ENCODE data around the gene OSBPL1A. TPM values are rescaled to one million over a fixed set of nuclear protein-coding genes. Genes with fewer than 3 reads are reported as not detected.

OSBPL1A gene
- total and polyA plus RNA-seq, 10 of the 15 experiments (the other 5 are each of a cell fraction or from before 2014, with no cell fraction given), result 0.02 to 0.83 (median 0.11) TPM; not detected in 6

GRCh38 chr18:24228667-24229041 is 169.0 kb downstream of the OSBPL1A start (continued):
- TF ChIP-seq ZNF592 (IDR thresholded peaks at IDR 0.05), result no peak
- TF ChIP-seq MXI1 (IDR thresholded peaks at IDR 0.05; ENCODE audit: low read depth, low read length), result no peak

- H3K4me3 ChIP-seq, result no peak overlapping the region
- in situ Hi-C loops (cut with MboI), result no loop called here
- RAD21 ChIA-PET (ENCODE audit: unreplicated experiment), result no interaction called here
- TF ChIP-seq REST (IDR thresholded peaks at IDR 0.05; ENCODE audit: low read depth, low read length) (no peak), JUND (IDR thresholded peaks at IDR 0.05; ENCODE audit: low read depth, low read length) (no peak), SRF (IDR thresholded peaks at IDR 0.05; ENCODE audit: low read depth in 2 of 2, low read length in 2 of 2) (no peak), RAD21 (IDR thresholded peaks at IDR 0.05; ENCODE audit: insufficient read depth, low read depth, low read length) (no peak), ZBTB33 (IDR thresholded peaks at IDR 0.05) (no peak), IKZF2 (IDR thresholded peaks at IDR 0.05) (no peak), SPI1 (IDR thresholded peaks at IDR 0.05; ENCODE audit: borderline replicate concordance, insufficient read depth, low read depth, low read length) (no peak), ATF3 (IDR thresholded peaks at IDR 0.05; ENCODE audit: borderline replicate concordance, extremely low read depth, low read depth, low read length) (no peak), NR2C2 (IDR thresholded peaks at IDR 0.05; ENCODE audit: borderline replicate concordance, control insufficient read depth, insufficient read length, low read depth) (no peak)
These were observed 169.5 kb downstream of the OSBPL1A start for GRCh38 chr18:24227977-24228666.

More at GRCh38 chr18:24227977-24228666, 169.5 kb downstream of the OSBPL1A start:
- no peaks in the 10 kb centered on the region for H3K36me3 ChIP-seq (ENCODE audit: control insufficient read depth in 2 of 2, insufficient read depth in 2 of 2, low read length in 1 of 2)
- H3K79me2 ChIP-seq (ENCODE audit: control insufficient read depth, insufficient read depth, low read length), result no peaks in the 10 kb centered on the region
- H3K9ac ChIP-seq (ENCODE audit: control insufficient read depth, insufficient read depth, low read length), result no peak overlapping the region
- POLR2A ChIA-PET, result no interaction called here
- WGBS (ENCODE audit: insufficient coverage, insufficient replicate concordance, low lambda C conversion rate, missing lambda C conversion rate), result 33% methylated on average over 12 of the region's 12 CpGs
- FAIRE-seq (no peak), DNase-seq (ENCODE audit: low read depth, low spot score) (no peak), ATAC-seq (no peak; the same call in none of the 3 replicates)
- BruUV-seq (replicated peaks), result no TSS peak
- H3K27ac ChIP-seq (ENCODE audit: control insufficient read depth, insufficient read depth), result no peak overlapping the region
- H3K27me3 ChIP-seq (replicated peaks in 1 of 2; ENCODE audit: control insufficient read depth in 2 of 2, insufficient read depth in 2 of 2, low read length in 1 of 2), result peaks cover 0 to 8% of the 10 kb centered on the region in 2 experiments; a peak in 3 of 4 replicates
- CTCF ChIA-PET, result interaction anchor here (1.1 to 1.3 kb wide), 2 partner anchors 17 to 51 kb away, joined by 4 read pairs; no protein-coding TSS in a partner anchor
- no peak overlapping the region for H2AFZ ChIP-seq (ENCODE audit: control insufficient read depth, low read depth, low read length)
- H3K9me3 ChIP-seq (replicated peaks; ENCODE audit: control insufficient read depth, insufficient read depth, low read length), result no peaks in the 10 kb centered on the region
- intact Hi-C loops (cut with micrococcal nuclease; ENCODE audit: unreplicated experiment), result no loop called here
- H3K4me1 ChIP-seq (ENCODE audit: control insufficient read depth, insufficient read depth, low read length), result no peaks in the 10 kb centered on the region
- H4K20me1 ChIP-seq (ENCODE audit: control insufficient read depth, insufficient read depth), result no peaks in the 10 kb centered on the region
- SMC1A ChIA-PET (ENCODE audit: uncharacterized antibody, unreplicated experiment), result no interaction called here
- no peak overlapping the region for H3K4me2 ChIP-seq (ENCODE audit: control insufficient read depth, insufficient read depth)
